Chondrocyte (in vitro differentiated cells): ENCODE results near the gene SSTR5. TPM values are rescaled to one million over a fixed set of nuclear protein-coding genes. Genes with fewer than 3 reads are reported as not detected.

Source experiments
- DNase-seq: peaks from one replicate; pipeline ENCODE4 v3.0.0; 2021; ENCODE audit warnings: mixed read lengths, low spot score
- H3K27ac Mint-ChIP-seq: one replicate; pipeline ENCODE4 v1.8.0; 2021; ENCODE audit warnings: mild to moderate bottlenecking, moderate library complexity, mixed read lengths; ENCODE audit not compliant: unreplicated experiment
- H3K27me3 Mint-ChIP-seq: 2 replicates; pipeline ENCODE4 v1.8.0; 2021; ENCODE audit warnings: low read depth, mixed read lengths
- H3K36me3 Mint-ChIP-seq: 2 replicates; pipeline ENCODE4 v1.8.0; 2021; ENCODE audit warnings: low read depth, mixed read lengths
- H3K4me1 Mint-ChIP-seq: 2 replicates; pipeline ENCODE4 v1.8.0; 2021; ENCODE audit warnings: low read depth, mild to moderate bottlenecking, mixed read lengths
- H3K4me3 Mint-ChIP-seq: one replicate; pipeline ENCODE4 v1.8.0; 2021; ENCODE audit warnings: mild to moderate bottlenecking, moderate library complexity, mixed read lengths; ENCODE audit not compliant: unreplicated experiment
- H3K9me3 Mint-ChIP-seq: 2 replicates; pipeline ENCODE4 v1.8.0; 2021; ENCODE audit warnings: low read depth, mixed read lengths
- total RNA-seq: library from RNA; stranded (reverse); gene quantifications from 3 replicates; pipeline ENCODE4 v1.2.1, GENCODE V29; 2021
- TF ChIP-seq, protein P1 (sequence below): fragments of 200-600 bp; sonication (generic); IDR thresholded peaks from 2 replicates; pipeline ENCODE4 v1.5.0; 2021; ENCODE audit warnings: antibody characterized with exemption, mild to moderate bottlenecking, moderate library complexity

Gene SSTR5
- total RNA-seq, 1 donor from 2014 or later, result not detected

DNA sequence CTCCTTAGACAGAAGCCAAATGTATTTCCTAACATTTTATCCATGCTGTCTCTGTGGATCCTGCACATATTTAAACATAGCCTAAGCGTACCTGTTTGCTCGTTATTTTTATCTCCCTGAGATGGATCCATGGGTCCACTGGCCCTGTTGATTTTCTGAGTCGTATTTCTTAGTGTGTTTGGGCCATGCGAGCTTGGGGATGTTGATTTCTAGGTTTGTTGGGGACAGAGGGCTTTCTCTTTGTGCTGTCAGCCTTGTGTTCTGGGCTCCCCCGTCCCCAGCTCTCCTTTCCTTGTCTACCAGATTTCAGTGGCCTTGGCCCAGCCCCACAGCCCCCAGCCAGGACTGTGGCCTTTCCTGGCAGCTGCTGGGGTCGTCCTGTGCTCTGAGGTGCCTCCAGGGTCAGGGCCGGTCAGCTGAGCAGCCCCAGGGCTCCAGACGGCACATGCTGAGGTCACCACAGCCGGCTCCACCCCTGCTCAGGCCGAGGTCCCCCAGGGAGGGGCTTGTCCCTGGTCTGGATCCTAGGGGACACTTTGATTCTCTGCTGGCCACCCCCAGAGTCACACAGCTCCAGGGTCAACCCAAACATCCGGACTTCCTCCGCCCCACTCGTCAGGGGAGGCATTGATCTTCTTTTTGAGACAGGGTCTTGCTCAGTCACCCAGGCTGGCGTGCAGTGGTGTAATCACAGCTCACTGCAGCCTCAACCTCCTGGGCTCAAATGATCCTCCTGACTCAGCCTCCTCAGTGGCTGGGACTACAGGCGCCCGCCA lies 4.4 kb downstream of the SSTR5 start:
- DNase-seq, result no peak
- Mint-ChIP-seq H3K4me3 (no peak overlapping the region), H3K36me3 (no peaks in the 10 kb centered on the region), H3K9me3 (no peaks in the 10 kb centered on the region), H3K27me3 (peaks cover 22% of the 10 kb centered on the region), H3K27ac (no peak overlapping the region), H3K4me1 (peaks cover 3% of the 10 kb centered on the region)
- TF ChIP-seq, protein P1, sequence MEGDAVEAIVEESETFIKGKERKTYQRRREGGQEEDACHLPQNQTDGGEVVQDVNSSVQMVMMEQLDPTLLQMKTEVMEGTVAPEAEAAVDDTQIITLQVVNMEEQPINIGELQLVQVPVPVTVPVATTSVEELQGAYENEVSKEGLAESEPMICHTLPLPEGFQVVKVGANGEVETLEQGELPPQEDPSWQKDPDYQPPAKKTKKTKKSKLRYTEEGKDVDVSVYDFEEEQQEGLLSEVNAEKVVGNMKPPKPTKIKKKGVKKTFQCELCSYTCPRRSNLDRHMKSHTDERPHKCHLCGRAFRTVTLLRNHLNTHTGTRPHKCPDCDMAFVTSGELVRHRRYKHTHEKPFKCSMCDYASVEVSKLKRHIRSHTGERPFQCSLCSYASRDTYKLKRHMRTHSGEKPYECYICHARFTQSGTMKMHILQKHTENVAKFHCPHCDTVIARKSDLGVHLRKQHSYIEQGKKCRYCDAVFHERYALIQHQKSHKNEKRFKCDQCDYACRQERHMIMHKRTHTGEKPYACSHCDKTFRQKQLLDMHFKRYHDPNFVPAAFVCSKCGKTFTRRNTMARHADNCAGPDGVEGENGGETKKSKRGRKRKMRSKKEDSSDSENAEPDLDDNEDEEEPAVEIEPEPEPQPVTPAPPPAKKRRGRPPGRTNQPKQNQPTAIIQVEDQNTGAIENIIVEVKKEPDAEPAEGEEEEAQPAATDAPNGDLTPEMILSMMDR, result no peak

DNA sequence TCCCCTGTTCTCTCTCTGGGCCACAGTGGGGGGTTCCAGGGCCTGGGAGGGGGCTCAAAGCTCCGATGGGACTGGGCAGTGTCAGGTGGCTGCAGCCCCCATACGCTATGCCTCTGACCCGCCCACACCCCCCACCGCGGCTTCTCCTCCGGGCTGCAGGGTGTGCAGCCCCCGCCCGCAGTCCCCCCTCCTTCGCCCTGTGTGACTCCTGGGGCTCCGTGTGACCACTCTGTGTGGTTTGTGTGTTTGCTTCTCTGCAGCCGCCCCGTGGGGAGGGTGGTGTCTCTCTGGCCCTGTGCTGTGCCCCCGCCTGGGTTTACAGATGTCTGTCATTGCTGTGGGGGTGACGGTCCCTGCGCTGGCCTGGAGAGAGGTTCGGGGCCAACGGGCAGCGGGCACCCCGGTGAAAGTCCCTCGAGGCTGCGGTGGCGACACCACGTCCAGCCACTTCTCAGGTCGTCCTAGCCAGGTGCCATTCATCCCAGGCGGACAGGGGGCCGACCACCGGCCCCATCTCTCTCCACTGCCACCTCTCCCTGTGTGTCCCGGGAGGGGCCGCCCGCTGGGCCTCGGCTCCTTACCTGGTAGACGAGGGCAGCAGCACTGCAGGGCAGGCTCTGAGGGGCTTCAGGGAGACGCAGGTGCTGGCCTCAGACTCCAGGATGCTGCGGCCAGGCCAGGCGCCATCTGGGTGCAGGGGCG lies 5.5 kb downstream of the SSTR5 start:
- TF ChIP-seq, protein P1, result no peak
- no peak for DNase-seq
- H3K36me3 Mint-ChIP-seq, result no peaks in the 10 kb centered on the region
- no peak overlapping the region for H3K27ac Mint-ChIP-seq
- H3K4me3 Mint-ChIP-seq, result no peak overlapping the region
- peaks cover 22% of the 10 kb centered on the region for H3K27me3 Mint-ChIP-seq
- no peaks in the 10 kb centered on the region for H3K9me3 Mint-ChIP-seq
- H3K4me1 Mint-ChIP-seq, result peaks cover 10% of the 10 kb centered on the region

DNA sequence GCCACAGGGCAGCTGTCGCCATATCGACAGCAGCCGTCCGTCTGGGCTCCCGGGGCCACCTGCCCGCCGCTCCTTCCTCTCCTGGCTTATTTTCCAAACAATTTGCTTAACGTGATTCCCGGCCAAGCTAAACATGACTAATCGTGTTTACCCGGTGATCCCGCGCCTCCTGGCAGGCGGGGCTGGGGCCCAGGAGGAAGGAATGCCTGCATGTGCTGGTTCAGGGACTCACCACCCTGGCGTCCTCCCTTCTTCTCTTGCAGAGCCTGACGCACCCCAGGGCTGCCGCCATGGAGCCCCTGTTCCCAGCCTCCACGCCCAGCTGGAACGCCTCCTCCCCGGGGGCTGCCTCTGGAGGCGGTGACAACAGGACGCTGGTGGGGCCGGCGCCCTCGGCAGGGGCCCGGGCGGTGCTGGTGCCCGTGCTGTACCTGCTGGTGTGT lies 6.1 kb downstream of the SSTR5 start:
- Mint-ChIP-seq H3K9me3 (no peaks in the 10 kb centered on the region), H3K27ac (no peak overlapping the region), H3K27me3 (peaks cover 22% of the 10 kb centered on the region), H3K4me3 (no peak overlapping the region), H3K36me3 (no peaks in the 10 kb centered on the region), H3K4me1 (peaks cover 10% of the 10 kb centered on the region)
- TF ChIP-seq, protein P1, result no peak
- DNase-seq, result no peak

DNA sequence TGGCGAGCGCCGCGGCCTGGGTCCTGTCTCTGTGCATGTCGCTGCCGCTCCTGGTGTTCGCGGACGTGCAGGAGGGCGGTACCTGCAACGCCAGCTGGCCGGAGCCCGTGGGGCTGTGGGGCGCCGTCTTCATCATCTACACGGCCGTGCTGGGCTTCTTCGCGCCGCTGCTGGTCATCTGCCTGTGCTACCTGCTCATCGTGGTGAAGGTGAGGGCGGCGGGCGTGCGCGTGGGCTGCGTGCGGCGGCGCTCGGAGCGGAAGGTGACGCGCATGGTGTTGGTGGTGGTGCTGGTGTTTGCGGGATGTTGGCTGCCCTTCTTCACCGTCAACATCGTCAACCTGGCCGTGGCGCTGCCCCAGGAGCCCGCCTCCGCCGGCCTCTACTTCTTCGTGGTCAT lies 6.8 kb downstream of the SSTR5 start:
- TF ChIP-seq, protein P1, result no peak
- Mint-ChIP-seq H3K27ac (no peak overlapping the region), H3K27me3 (peaks cover 22% of the 10 kb centered on the region), H3K9me3 (no peaks in the 10 kb centered on the region), H3K36me3 (no peaks in the 10 kb centered on the region), H3K4me1 (peaks cover 10% of the 10 kb centered on the region), H3K4me3 (no peak overlapping the region)
- no peak for DNase-seq

DNA sequence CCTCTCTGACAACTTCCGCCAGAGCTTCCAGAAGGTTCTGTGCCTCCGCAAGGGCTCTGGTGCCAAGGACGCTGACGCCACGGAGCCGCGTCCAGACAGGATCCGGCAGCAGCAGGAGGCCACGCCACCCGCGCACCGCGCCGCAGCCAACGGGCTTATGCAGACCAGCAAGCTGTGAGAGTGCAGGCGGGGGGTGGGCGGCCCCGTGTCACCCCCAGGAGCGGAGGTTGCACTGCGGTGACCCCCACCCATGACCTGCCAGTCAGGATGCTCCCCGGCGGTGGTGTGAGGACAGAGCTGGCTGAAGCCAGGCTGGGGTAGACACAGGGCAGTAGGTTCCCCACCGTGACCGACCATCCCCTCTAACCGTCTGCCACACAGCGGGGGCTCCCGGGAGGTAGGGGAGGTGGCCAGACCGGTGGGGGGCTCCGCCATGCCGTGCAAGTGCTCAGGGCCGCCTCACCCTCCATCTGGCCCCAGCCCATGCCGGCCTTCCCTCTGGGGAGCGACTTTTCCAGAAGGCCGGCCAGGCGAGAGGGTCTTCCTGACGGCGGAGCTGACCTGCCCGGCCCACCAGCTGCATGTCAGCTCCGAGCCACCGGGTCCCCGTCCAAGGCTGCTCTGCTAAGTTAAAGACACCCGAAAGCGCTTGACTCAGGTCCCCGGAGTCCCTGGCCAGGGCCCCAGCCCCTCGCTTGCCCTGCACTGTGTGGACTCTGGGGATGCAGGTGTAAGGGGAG lies 7.4 kb downstream of the SSTR5 start:
- DNase-seq, result no peak
- peaks cover 10% of the 10 kb centered on the region for H3K4me1 Mint-ChIP-seq
- H3K36me3 Mint-ChIP-seq, result peaks cover under 1% of the 10 kb centered on the region
- peaks cover 21% of the 10 kb centered on the region for H3K27me3 Mint-ChIP-seq
- TF ChIP-seq, protein P1, result no peak
- no peak overlapping the region for H3K4me3 Mint-ChIP-seq
- peaks cover 5% of the 10 kb centered on the region for H3K9me3 Mint-ChIP-seq
- H3K27ac Mint-ChIP-seq, result no peak overlapping the region
